ENCODE results near the gene SLC15A5. TPM values are rescaled to one million over a fixed set of nuclear protein-coding genes. Genes with fewer than 3 reads are reported as not detected.

The SLC15A5 gene
- total RNA-seq, 1 experiment from 2014 or later, result not detected

GRCh38 chr12:16258963-16259362 is 18.5 kb downstream of the SLC15A5 start:
- Mint-ChIP-seq H3K9me3 (ENCODE audit: low read depth, unreplicated experiment) (no peaks in the 10 kb centered on the region), H3K4me1 (ENCODE audit: low read depth, unreplicated experiment) (peaks cover 39% of the 10 kb centered on the region), H3K27ac (ENCODE audit: unreplicated experiment) (no peak overlapping the region), H3K4me3 (ENCODE audit: low read depth, unreplicated experiment) (no peak overlapping the region), H3K36me3 (ENCODE audit: insufficient read depth, unreplicated experiment) (no peaks in the 10 kb centered on the region), H3K27me3 (ENCODE audit: unreplicated experiment) (no peaks in the 10 kb centered on the region)
- BruUV-seq (replicated peaks), result no TSS peak
- no peak for TF ChIP-seq CTCF (IDR thresholded peaks at IDR 0.05; ENCODE audit: unreplicated experiment)
- CTCF ChIA-PET, result no interaction called here
- DNase-seq, result no peak
- intact Hi-C loops (cut with micrococcal nuclease; ENCODE audit: unreplicated experiment), result no loop called here

GRCh38 chr12:16246264-16246663 is 31.2 kb downstream of the SLC15A5 start:
- intact Hi-C loops (cut with micrococcal nuclease; ENCODE audit: unreplicated experiment), result no loop called here
- peaks cover 7% of the 10 kb centered on the region for H3K4me1 Mint-ChIP-seq (ENCODE audit: low read depth, unreplicated experiment)
- no peaks in the 10 kb centered on the region for H3K36me3 Mint-ChIP-seq (ENCODE audit: insufficient read depth, unreplicated experiment)
- no peak overlapping the region for H3K4me3 Mint-ChIP-seq (ENCODE audit: low read depth, unreplicated experiment)
- no peak overlapping the region for H3K27ac Mint-ChIP-seq (ENCODE audit: unreplicated experiment)
- H3K27me3 Mint-ChIP-seq (ENCODE audit: unreplicated experiment), result no peaks in the 10 kb centered on the region
- no TSS peak for BruUV-seq (replicated peaks)
- CTCF ChIA-PET, result no interaction called here
- DNase-seq, result no peak
- H3K9me3 Mint-ChIP-seq (ENCODE audit: low read depth, unreplicated experiment), result no peaks in the 10 kb centered on the region
- no peak for TF ChIP-seq CTCF (IDR thresholded peaks at IDR 0.05; ENCODE audit: unreplicated experiment)

GRCh38 chr12:16245209-16245608 is 32.3 kb downstream of the SLC15A5 start:
- DNase-seq, result no peak
- no peaks in the 10 kb centered on the region for H3K4me1 Mint-ChIP-seq (ENCODE audit: low read depth, unreplicated experiment)
- no TSS peak for BruUV-seq (replicated peaks)
- no peak overlapping the region for H3K27ac Mint-ChIP-seq (ENCODE audit: unreplicated experiment)
- CTCF ChIA-PET, result no interaction called here
- no peaks in the 10 kb centered on the region for H3K27me3 Mint-ChIP-seq (ENCODE audit: unreplicated experiment)
- no peak for TF ChIP-seq CTCF (IDR thresholded peaks at IDR 0.05; ENCODE audit: unreplicated experiment)
- no peak overlapping the region for H3K4me3 Mint-ChIP-seq (ENCODE audit: low read depth, unreplicated experiment)
- intact Hi-C loops (cut with micrococcal nuclease; ENCODE audit: unreplicated experiment), result no loop called here
- no peaks in the 10 kb centered on the region for H3K9me3 Mint-ChIP-seq (ENCODE audit: low read depth, unreplicated experiment)
- H3K36me3 Mint-ChIP-seq (ENCODE audit: insufficient read depth, unreplicated experiment), result no peaks in the 10 kb centered on the region

- intact Hi-C loops (cut with micrococcal nuclease; ENCODE audit: unreplicated experiment), result no loop called here
- Mint-ChIP-seq H3K36me3 (ENCODE audit: insufficient read depth, unreplicated experiment) (no peaks in the 10 kb centered on the region), H3K9me3 (ENCODE audit: low read depth, unreplicated experiment) (no peaks in the 10 kb centered on the region), H3K27me3 (ENCODE audit: unreplicated experiment) (no peaks in the 10 kb centered on the region), H3K27ac (ENCODE audit: unreplicated experiment) (no peak overlapping the region), H3K4me1 (ENCODE audit: low read depth, unreplicated experiment) (no peaks in the 10 kb centered on the region), H3K4me3 (ENCODE audit: low read depth, unreplicated experiment) (no peak overlapping the region)
- no peak for DNase-seq
- CTCF ChIA-PET, result no interaction called here
- no peak for TF ChIP-seq CTCF (IDR thresholded peaks at IDR 0.05; ENCODE audit: unreplicated experiment)
- no TSS peak for BruUV-seq (replicated peaks)
Measured at GRCh38 chr12:16243487-16244412, 33.7 kb downstream of the SLC15A5 start.
